Neuronal stem cell (in vitro differentiated cells): ENCODE data around the gene ARL5A.

Source experiments
- DNase-seq: peaks from one replicate; pipeline ENCODE4 v3.0.0-alpha.2; 2013; ENCODE audit warnings: low spot score
- H2AFZ ChIP-seq: one replicate; pipeline ENCODE4 v1.6.1; 2013; ENCODE audit warnings: mild to moderate bottlenecking, low read length, inconsistent platforms
- H2AK5ac ChIP-seq: 2 replicates; pipeline ENCODE4 v1.6.1; 2013; ENCODE audit warnings: low read depth, mild to moderate bottlenecking, inconsistent platforms, low read length, moderate library complexity, mixed read lengths
- H2BK120ac ChIP-seq: 2 replicates; pipeline ENCODE4 v1.6.1; 2013; ENCODE audit warnings: low read depth, mild to moderate bottlenecking, inconsistent platforms, low read length, moderate library complexity, mixed read lengths
- H2BK12ac ChIP-seq: one replicate; pipeline ENCODE4 v1.6.1; 2013; ENCODE audit warnings: low read length, inconsistent platforms
- H2BK15ac ChIP-seq: 2 replicates; pipeline ENCODE4 v1.6.1; 2013; ENCODE audit warnings: mild to moderate bottlenecking, low read length, inconsistent platforms, mixed read lengths
- H2BK5ac ChIP-seq: one replicate; pipeline ENCODE4 v1.6.1; 2013; ENCODE audit warnings: inconsistent platforms, mild to moderate bottlenecking, low read length, moderate library complexity
- H3K14ac ChIP-seq: one replicate; pipeline ENCODE4 v1.6.1; 2013; ENCODE audit warnings: low read length, inconsistent platforms
- H3K18ac ChIP-seq: 2 replicates; pipeline ENCODE4 v1.6.1; 2013; ENCODE audit warnings: low read length, inconsistent platforms
- H3K23ac ChIP-seq: 2 replicates; pipeline ENCODE4 v1.6.1; 2013; ENCODE audit warnings: low read depth, mild to moderate bottlenecking, mixed read lengths, low read length, inconsistent platforms; ENCODE audit not compliant: poor library complexity
- H3K27ac ChIP-seq: replicated peaks from 3 replicates; pipeline ENCODE4 v1.5.1; 2013; ENCODE audit warnings: low read length, inconsistent platforms
- H3K27me3 ChIP-seq, 3 experiments: 2 replicates each; pipeline ENCODE4 v1.6.1; 2013; ENCODE audit warnings: low read length in 3 of 3, mild to moderate bottlenecking in 2 of 3, inconsistent platforms in 1 of 3, low read depth in 1 of 3, mixed read lengths in 1 of 3, moderate library complexity in 1 of 3; ENCODE audit not compliant: control insufficient read depth in 3 of 3, insufficient read depth in 3 of 3
- H3K36me3 ChIP-seq, 2 donors: replicated peaks in 1 of 2; 2 replicates each; pipeline ENCODE4 v1.6.1; 2013; ENCODE audit warnings: low read length in 2 of 2; ENCODE audit not compliant: control insufficient read depth in 2 of 2, insufficient read depth in 2 of 2
- H3K4ac ChIP-seq: 2 replicates; pipeline ENCODE4 v1.6.1; 2013; ENCODE audit warnings: inconsistent platforms, mild to moderate bottlenecking, low read length, moderate library complexity
- H3K4me1 ChIP-seq, 2 donors: 1 replicate in 1 of 2; 2 replicates in 1 of 2; pipeline ENCODE4 v1.6.1; 2013; ENCODE audit warnings: low read length in 2 of 2, low read depth in 1 of 2; ENCODE audit not compliant: control insufficient read depth in 2 of 2, insufficient read depth in 1 of 2
- H3K4me2 ChIP-seq: one replicate; pipeline ENCODE4 v1.6.1; 2013; ENCODE audit warnings: mild to moderate bottlenecking, low read length, inconsistent platforms; ENCODE audit not compliant: insufficient read depth, poor library complexity, severe bottlenecking
- H3K4me3 ChIP-seq, 2 donors: 2 replicates each; pipeline ENCODE4 v1.5.1; 2013; ENCODE audit warnings: low read length in 2 of 2, mild to moderate bottlenecking in 2 of 2, inconsistent platforms in 1 of 2, moderate library complexity in 1 of 2
- H3K79me1 ChIP-seq: one replicate; pipeline ENCODE4 v1.6.1; 2013; ENCODE audit warnings: low read depth, mild to moderate bottlenecking, inconsistent platforms, low read length, moderate library complexity
- H3K9ac ChIP-seq: one replicate; pipeline ENCODE4 v1.6.1; 2013; ENCODE audit warnings: mild to moderate bottlenecking, low read depth, low read length, inconsistent platforms; ENCODE audit not compliant: poor library complexity
- H3K9me3 ChIP-seq, 2 donors: replicated peaks in 1 of 2; 2 replicates each; pipeline versions ENCODE3 to v1.6.1; 2013; ENCODE audit warnings: low read length in 2 of 2, mild to moderate bottlenecking in 2 of 2, inconsistent platforms in 1 of 2, low read depth in 1 of 2, mixed read lengths in 1 of 2, moderate library complexity in 1 of 2; ENCODE audit not compliant: control insufficient read depth in 2 of 2, insufficient read depth in 1 of 2
- H4K8ac ChIP-seq: one replicate; pipeline ENCODE4 v1.6.1; 2013; ENCODE audit warnings: low read depth, mild to moderate bottlenecking, inconsistent platforms, low read length, moderate library complexity
- H4K91ac ChIP-seq: one replicate; pipeline ENCODE4 v1.6.1; 2013; ENCODE audit warnings: low read length, low read depth, mild to moderate bottlenecking, inconsistent platforms; ENCODE audit not compliant: poor library complexity
- WGBS, 2 donors: extraction: QIAGEN DNeasy Blood & Tissue Kit; methylation state at CpG; one replicate each; pipeline ENCODE4 v1.1.7; 2013; ENCODE audit warnings: missing lambda C conversion rate in 2 of 2, mixed read lengths in 1 of 2; ENCODE audit not compliant: insufficient read length in 2 of 2, insufficient replicate concordance in 1 of 2; ENCODE audit errors: extremely low coverage in 2 of 2; 5-methylcytosine and 5-hydroxymethylcytosine counted together

ARL5A gene

GRCh38 chr2:151844211-151844896 is 16.1 kb upstream of the ARL5A start:
- Histone ChIP-seq H4K8ac (no peak overlapping the region), H3K4me3 (no peak overlapping the region), H3K9ac (no peak overlapping the region), H4K91ac (no peak overlapping the region), H2BK120ac (no peak overlapping the region), H3K4me2 (no peak overlapping the region), H3K27ac (no peak overlapping the region), H3K4me1 (peaks cover 0 to 3% of the 10 kb centered on the region in 2 donors), H3K18ac (no peak overlapping the region), H2AK5ac (no peak overlapping the region), H2AFZ (no peak overlapping the region), H3K27me3 (no peaks in the 10 kb centered on the region), H3K36me3 (peaks cover 0 to 13% of the 10 kb centered on the region in 2 donors), H2BK12ac (no peak overlapping the region), H3K14ac (no peak overlapping the region), H3K9me3 (no peaks in the 10 kb centered on the region), H3K4ac (no peak overlapping the region), H3K79me1 (no peaks in the 10 kb centered on the region), H2BK5ac (no peak overlapping the region), H2BK15ac (no peak overlapping the region), H3K23ac (no peak overlapping the region)
- DNase-seq, result no peak
- no CpG with 5 or more reads among the region's 6 CpGs for WGBS, 2 donors

GRCh38 chr2:151843691-151844061 is 15.5 kb upstream of the ARL5A start:
- Histone ChIP-seq H3K36me3 (peaks cover 0 to 13% of the 10 kb centered on the region in 2 donors), H2BK5ac (no peak overlapping the region), H3K4ac (no peak overlapping the region), H3K23ac (no peak overlapping the region), H3K9ac (no peak overlapping the region), H3K4me1 (peaks cover 0 to 3% of the 10 kb centered on the region in 2 donors), H3K9me3 (no peaks in the 10 kb centered on the region), H3K4me2 (no peak overlapping the region), H2BK12ac (no peak overlapping the region), H4K8ac (no peak overlapping the region), H3K79me1 (no peaks in the 10 kb centered on the region), H3K4me3 (no peak overlapping the region), H3K27me3 (no peaks in the 10 kb centered on the region), H2BK120ac (no peak overlapping the region), H3K14ac (no peak overlapping the region), H2AFZ (no peak overlapping the region), H3K18ac (no peak overlapping the region), H4K91ac (no peak overlapping the region), H2AK5ac (no peak overlapping the region), H3K27ac (no peak overlapping the region), H2BK15ac (no peak overlapping the region)
- no CpG with 5 or more reads among the region's 1 CpG for WGBS, 2 donors
- DNase-seq, result no peak

- Histone ChIP-seq H2AK5ac (no peak overlapping the region), H3K79me1 (no peaks in the 10 kb centered on the region), H2AFZ (no peak overlapping the region), H3K14ac (no peak overlapping the region), H2BK120ac (no peak overlapping the region), H3K4me3 (no peak overlapping the region), H3K9ac (no peak overlapping the region), H2BK15ac (no peak overlapping the region), H3K27me3 (no peaks in the 10 kb centered on the region), H4K8ac (no peak overlapping the region), H4K91ac (no peak overlapping the region), H2BK5ac (no peak overlapping the region), H3K36me3 (peaks cover 0 to 14% of the 10 kb centered on the region in 2 donors), H3K4ac (no peak overlapping the region), H3K4me1 (peaks cover 0 to 3% of the 10 kb centered on the region in 2 donors), H3K9me3 (no peaks in the 10 kb centered on the region), H3K27ac (no peak overlapping the region), H2BK12ac (no peak overlapping the region), H3K18ac (no peak overlapping the region), H3K23ac (no peak overlapping the region), H3K4me2 (no peak overlapping the region)
- DNase-seq, result no peak
- no CpG with 5 or more reads among the region's 8 CpGs for WGBS, 2 donors
Measured at GRCh38 chr2:151842830-151843690, 14.8 kb upstream of the ARL5A start.

- H2BK5ac ChIP-seq, result no peak overlapping the region
- H3K4me1 ChIP-seq, result peaks cover 0 to 3% of the 10 kb centered on the region in 2 donors
- no peak overlapping the region for H2AFZ ChIP-seq
- no peak overlapping the region for H3K4ac ChIP-seq
- H2AK5ac ChIP-seq, result no peak overlapping the region
- no peak overlapping the region for H3K23ac ChIP-seq
- no peak overlapping the region for H4K91ac ChIP-seq
- no peaks in the 10 kb centered on the region for H3K27me3 ChIP-seq
- H3K4me3 ChIP-seq, result no peak overlapping the region
- WGBS, 2 donors, result no CpG with 5 or more reads among the region's 2 CpGs
- H2BK12ac ChIP-seq, result no peak overlapping the region
- H3K4me2 ChIP-seq, result no peak overlapping the region
- no peaks in the 10 kb centered on the region for H3K9me3 ChIP-seq
- H3K18ac ChIP-seq, result no peak overlapping the region
- H3K79me1 ChIP-seq, result no peaks in the 10 kb centered on the region
- peaks cover 0 to 16% of the 10 kb centered on the region in 2 donors for H3K36me3 ChIP-seq
- H3K14ac ChIP-seq, result no peak overlapping the region
- H2BK15ac ChIP-seq, result no peak overlapping the region
- DNase-seq, result no peak
- no peak overlapping the region for H3K27ac ChIP-seq
- no peak overlapping the region for H4K8ac ChIP-seq
- H2BK120ac ChIP-seq, result no peak overlapping the region
- H3K9ac ChIP-seq, result no peak overlapping the region
Measured at GRCh38 chr2:151841047-151841424, 12.8 kb upstream of the ARL5A start.
